Epithelial cell of proximal tubule (primary cell): ENCODE measurements around the gene CNBP. TPM values are rescaled to one million over a fixed set of nuclear protein-coding genes. Genes with fewer than 3 reads are reported as not detected.
A peak's percentile ranks its signal among the peaks of the same experiment; 100 is the strongest.
"Not testable (repeated sequence)": the region's sequence is repeated elsewhere in the genome, so short reads cannot be mapped to it uniquely, and the experiment has no call there.

ENCODE experiments used
- DNase-seq: peaks from one replicate; pipeline ENCODE4 v3.0.0-alpha.2; 2011; ENCODE audit warnings: low read depth
- H3K4me3 ChIP-seq: 2 replicates; pipeline ENCODE4 v1.5.1; 2011; ENCODE audit warnings: low read depth, mild to moderate bottlenecking, low read length
- total RNA-seq: library from RNA; depleted of rRNA; stranded (reverse); fragments of >200 nt; gene quantifications from 2 replicates; pipeline ENCODE4 v1.2.3, GENCODE V29; 2015
- TF ChIP-seq, protein P1 (sequence below): conservative IDR thresholded peaks from 2 replicates; pipeline ENCODE4 v1.5.1; 2012; ENCODE audit warnings: low read depth, mild to moderate bottlenecking, low read length

The CNBP gene
- total RNA-seq, 1 donor from 2014 or later = 292 TPM

DNA sequence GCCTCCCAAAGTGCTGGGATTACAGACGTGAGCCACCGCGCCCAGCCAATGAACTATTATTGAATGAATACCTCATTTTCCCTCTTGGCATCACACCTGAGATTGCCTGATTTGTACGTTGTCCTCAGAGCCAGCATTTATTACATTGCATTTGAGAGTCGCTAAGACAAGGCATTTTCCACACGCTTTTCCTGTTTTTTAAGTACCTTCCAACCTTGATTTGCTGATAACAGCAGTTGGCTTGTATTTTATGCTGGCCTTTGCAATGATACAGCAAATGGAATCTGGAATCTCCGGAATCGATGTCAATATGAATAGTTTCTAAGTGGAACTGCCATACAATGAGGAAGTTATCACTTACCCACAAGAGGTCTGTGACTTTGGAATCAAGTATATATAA, 15.7 kb upstream of the CNBP start:
- no peak for DNase-seq
- TF ChIP-seq, protein P1, sequence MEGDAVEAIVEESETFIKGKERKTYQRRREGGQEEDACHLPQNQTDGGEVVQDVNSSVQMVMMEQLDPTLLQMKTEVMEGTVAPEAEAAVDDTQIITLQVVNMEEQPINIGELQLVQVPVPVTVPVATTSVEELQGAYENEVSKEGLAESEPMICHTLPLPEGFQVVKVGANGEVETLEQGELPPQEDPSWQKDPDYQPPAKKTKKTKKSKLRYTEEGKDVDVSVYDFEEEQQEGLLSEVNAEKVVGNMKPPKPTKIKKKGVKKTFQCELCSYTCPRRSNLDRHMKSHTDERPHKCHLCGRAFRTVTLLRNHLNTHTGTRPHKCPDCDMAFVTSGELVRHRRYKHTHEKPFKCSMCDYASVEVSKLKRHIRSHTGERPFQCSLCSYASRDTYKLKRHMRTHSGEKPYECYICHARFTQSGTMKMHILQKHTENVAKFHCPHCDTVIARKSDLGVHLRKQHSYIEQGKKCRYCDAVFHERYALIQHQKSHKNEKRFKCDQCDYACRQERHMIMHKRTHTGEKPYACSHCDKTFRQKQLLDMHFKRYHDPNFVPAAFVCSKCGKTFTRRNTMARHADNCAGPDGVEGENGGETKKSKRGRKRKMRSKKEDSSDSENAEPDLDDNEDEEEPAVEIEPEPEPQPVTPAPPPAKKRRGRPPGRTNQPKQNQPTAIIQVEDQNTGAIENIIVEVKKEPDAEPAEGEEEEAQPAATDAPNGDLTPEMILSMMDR = no peak
- no peak overlapping the region for H3K4me3 ChIP-seq

DNA sequence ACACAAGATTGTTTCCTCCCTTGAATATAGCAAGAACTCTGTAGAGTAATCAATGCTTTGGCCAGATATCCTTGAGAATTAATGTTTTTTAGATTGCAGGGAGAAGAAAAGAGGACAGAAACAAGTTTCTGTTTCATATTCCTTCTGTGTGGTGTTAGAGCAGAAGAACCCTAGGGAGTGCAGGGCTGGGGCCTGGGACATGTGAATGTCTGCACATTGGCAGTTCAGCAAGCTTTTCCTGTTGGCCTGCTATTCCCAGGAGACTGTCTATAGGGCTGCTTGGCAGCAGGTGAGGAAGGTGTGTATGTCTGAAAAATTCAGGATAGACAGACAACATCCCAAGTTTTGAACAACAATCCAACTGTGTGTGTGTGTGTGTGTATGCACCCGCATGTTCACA, 13.6 kb upstream of the CNBP start:
- TF ChIP-seq, protein P1 = no peak
- DNase-seq = no peak
- no peak overlapping the region for H3K4me3 ChIP-seq

DNA sequence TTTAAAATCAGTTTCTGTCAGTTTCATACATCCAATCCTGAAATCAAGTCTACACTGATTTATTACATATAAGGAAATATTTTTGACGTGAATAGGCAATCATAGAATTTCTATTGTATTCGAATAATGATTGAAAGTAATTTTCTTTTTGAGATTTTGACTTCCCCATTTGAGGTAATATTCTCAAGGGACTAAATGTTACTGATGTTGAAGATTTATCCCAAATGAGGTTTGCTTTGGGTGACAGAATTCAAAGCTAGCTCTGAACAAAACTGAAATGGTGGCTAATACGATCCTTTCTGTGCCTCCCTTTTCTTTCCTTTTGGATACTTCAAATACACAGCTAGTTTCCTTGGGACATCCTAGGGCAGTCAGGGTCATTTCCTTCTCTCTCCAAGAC, 12.9 kb upstream of the CNBP start:
- no peak overlapping the region for H3K4me3 ChIP-seq
- no peak for DNase-seq

DNA sequence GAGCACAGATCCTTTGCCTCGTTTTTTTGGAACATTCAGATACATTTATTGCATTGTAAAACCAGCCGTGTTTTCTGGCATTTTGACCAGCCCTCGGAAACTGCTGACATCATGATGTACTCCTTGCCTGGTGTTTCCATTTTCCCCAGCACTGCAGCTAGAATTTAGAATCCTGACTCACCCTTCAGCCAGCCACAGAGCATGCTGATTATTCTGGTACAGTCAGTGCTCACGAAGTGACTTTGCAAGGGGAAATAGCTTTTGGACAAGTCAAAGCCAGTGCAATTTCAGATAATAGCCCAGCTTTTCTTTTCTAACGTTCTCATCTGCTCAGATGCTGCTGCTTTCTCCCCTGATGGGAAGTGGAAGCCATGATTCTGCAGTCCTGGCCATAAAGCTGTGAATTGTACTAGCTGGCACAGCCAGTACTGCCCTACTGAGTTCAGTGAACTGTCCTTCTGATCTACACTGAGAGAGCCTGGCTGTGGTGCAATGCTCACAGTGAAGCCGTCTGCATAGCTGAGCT, 12.1 kb upstream of the CNBP start:
- peak overlapping the region; percentile 37 for H3K4me3 ChIP-seq
- DNase-seq = peak; percentile 61
- TF ChIP-seq, protein P1 = no peak

More for the DNA sequence above, 12.9 kb upstream of the CNBP start:
- TF ChIP-seq, protein P1 = no peak

DNA sequence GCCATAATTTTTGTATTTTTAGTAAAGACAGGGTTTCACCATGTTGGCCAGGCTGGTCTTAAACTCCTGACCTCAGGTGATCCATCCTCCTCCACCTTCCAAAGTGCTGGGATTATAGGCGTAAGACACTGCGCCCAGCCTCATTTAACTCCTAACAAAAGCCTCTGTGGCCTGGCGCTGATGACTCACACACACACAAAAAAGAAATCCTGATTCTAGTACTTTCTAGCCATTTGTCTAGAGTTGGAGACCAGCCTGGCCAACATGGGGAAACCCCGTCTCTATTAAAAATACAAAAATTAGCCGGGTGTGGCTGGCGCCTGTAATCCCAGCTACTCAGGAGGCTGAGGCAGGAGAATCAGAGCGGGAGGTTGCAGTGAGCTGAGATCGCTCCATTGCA, 6.1 kb upstream of the CNBP start:
- DNase-seq, H3K4me3 ChIP-seq: not testable (repeated sequence)

DNA sequence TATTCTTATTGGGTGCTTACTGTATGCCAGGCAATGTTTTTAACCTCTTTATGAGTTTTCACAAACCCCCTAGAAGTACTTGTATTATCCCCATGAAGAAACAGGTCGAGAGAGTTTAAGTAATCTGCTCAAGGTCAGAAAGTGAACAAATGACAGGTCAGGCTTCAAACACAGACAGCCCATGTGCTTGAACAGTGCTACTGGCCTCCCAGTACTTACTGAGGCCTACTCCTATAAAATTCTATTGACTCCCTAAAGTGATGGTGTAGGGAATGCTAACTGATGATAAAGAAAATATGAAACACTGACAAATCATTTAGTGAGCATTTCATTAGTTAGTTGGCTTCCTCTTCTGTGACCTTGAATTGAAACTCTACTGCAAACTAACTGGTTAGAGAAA, 4.2 kb upstream of the CNBP start:
- H3K4me3 ChIP-seq = no peak overlapping the region
- no peak for DNase-seq
- TF ChIP-seq, protein P1 = no peak

DNA sequence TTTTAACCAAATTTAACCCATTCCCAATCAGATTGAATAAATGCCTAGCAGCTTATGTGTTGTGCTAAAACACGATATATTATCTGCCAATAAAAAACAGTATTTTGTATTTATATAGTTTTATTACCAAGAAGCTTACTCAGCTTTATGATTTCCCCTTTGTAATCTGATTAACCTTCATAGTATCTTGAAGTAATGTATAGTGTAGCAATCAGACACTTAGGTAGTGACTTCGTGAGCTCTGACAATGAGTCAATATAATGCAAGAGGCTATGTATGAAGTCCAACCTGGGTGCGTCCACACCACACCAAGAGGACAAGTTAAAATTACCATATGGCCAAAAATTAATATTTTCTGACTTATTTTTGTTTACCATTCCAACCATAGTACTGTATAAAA, 2.1 kb upstream of the CNBP start:
- TF ChIP-seq, protein P1 = no peak
- no peak overlapping the region for H3K4me3 ChIP-seq
- DNase-seq = no peak

DNA sequence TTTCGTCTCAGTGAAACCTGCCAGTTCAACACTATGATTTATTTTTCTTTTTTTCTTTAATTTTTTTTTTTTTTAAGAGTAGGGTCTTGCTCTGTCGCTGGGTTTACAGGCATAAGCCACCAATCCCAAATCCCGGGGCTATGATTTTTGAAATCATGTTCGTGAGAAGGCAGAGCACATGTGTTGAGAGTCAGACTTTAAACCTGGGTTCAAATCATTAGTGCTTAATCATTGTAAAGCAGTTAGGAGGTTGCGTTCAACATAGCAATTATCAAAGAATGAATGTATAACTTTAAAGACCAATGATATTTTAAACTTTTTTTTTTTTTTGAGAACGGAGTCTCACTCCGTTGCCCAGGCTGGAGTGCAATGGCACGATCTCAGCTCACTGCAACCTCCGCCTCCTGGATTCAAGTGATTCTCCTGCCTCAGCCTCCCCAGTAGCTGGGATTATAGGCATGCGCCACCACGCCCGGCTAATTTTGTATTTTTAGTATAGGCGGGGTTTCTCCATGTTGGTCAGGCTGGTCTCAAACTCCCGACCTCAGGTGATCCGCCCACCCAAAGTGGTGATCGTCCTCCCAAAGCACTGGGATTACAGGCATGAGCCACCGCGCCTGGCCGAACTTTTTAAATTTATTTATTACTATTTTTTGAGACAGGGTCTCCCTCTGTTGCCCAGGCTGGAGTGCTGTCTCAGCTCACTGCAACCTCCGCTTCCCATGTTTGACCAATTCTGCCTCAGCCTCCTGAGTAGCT, 1.3 kb upstream of the CNBP start:
- H3K4me3 ChIP-seq = peak overlapping the region; percentile 87

More for the DNA sequence above, 1.3 kb upstream of the CNBP start:
- not testable (repeated sequence) for DNase-seq
